Kidney (tissue), 14 donors: ENCODE measurements around the gene RELL1. TPM values are rescaled to one million over a fixed set of nuclear protein-coding genes. Genes with fewer than 3 reads are reported as not detected.

Experiments
- DNase-seq, 5 donors: peaks; one replicate each; pipeline ENCODE4 v3.0.0-alpha.2; 2013 to 2020
- FAIRE-seq: peaks from 2 replicates; lab custom pipeline; 2012; peaks lifted over from hg19 to GRCh38; lab: Jason Lieb, UNC
- H3K27ac ChIP-seq, 2 donors: one replicate each; pipeline ENCODE4 v1.7.0; 2013; ENCODE audit warnings: low read depth in 2 of 2, low read length in 2 of 2, inconsistent platforms in 1 of 2
- H3K27me3 ChIP-seq: one replicate; pipeline ENCODE4 v1.7.1; 2013; ENCODE audit warnings: low read length, inconsistent platforms; ENCODE audit not compliant: control insufficient read depth, insufficient read depth
- H3K36me3 ChIP-seq, 3 donors: one replicate each; pipeline versions ENCODE4 v1.7.0 to v1.7.1; 2013; ENCODE audit warnings: low read length in 3 of 3, control low read depth in 1 of 3, inconsistent platforms in 1 of 3; ENCODE audit not compliant: insufficient read depth in 3 of 3, control insufficient read depth in 2 of 3
- H3K4me1 ChIP-seq, 3 donors: one replicate each; pipeline versions ENCODE4 v1.7.0 to v1.7.1; 2013; ENCODE audit warnings: low read length in 3 of 3, inconsistent platforms in 1 of 3, low read depth in 1 of 3; ENCODE audit not compliant: control insufficient read depth in 2 of 3, insufficient read depth in 2 of 3
- H3K4me3 ChIP-seq, 3 donors: one replicate each; pipeline versions ENCODE4 v1.7.0 to v1.8.1; 2013; ENCODE audit warnings: low read length in 3 of 3, control low read depth in 1 of 3, inconsistent platforms in 1 of 3
- H3K9ac ChIP-seq, 3 donors: one replicate each; pipeline versions ENCODE4 v1.7.0 to v1.7.1; 2013; ENCODE audit warnings: low read length in 3 of 3, control low read depth in 1 of 3, inconsistent platforms in 1 of 3
- H3K9me3 ChIP-seq, 3 donors: one replicate each; pipeline versions ENCODE4 v1.7.0 to v1.7.1; 2013; ENCODE audit warnings: low read length in 3 of 3, control low read depth in 1 of 3, inconsistent platforms in 1 of 3; ENCODE audit not compliant: control insufficient read depth in 2 of 3, insufficient read depth in 1 of 3
- CTCF ChIP-seq: IDR thresholded peaks from 3 replicates; pipeline ENCODE4 v1.5.1; 2012; ENCODE audit warnings: mild to moderate bottlenecking, moderate library complexity, borderline replicate concordance; ENCODE audit not compliant: insufficient read depth; ENCODE audit errors: extremely low read depth
- intact Hi-C: fragments of 100-400 bp; cut with DNase I; formaldehyde crosslinking; loops from one replicate; pipeline ENCODE4 v1.11.1; 2022
- polyA plus RNA-seq: library from polyadenylated mRNA; stranded (reverse); fragments of 350-450 nt; fragmentation: Illumina TruSeq; extraction: RNeasy Lipid Tissue Mini Kit (QIAGEN cat#74804); gene quantifications from one replicate; pipeline ENCODE4 v1.2.3, GENCODE V29; 2014; ENCODE audit warnings: low read depth, low replicate concordance; ENCODE audit not compliant: insufficient read depth
- total RNA-seq: library from RNA; stranded (reverse); fragmentation: NEBNext Ultra II Directional; extraction: Animal tissue kit (Norgen Biotek cat#: 25700); gene quantifications from one replicate; pipeline ENCODE4 v1.2.1, GENCODE V29; 2021
- donor health status: control.
- donor health status: control.
- donor health status: control.
- donor health status: control.
- donor health status: control.
- donor health status: DM: yes; HTN: yes; CAD: no.
- donor health status: Normal renal cell carcinoma (clear cell type).

The RELL1 gene
- total and polyA plus RNA-seq, 2 donors from 2014 or later = 1.4 to 38.4 TPM

DNA sequence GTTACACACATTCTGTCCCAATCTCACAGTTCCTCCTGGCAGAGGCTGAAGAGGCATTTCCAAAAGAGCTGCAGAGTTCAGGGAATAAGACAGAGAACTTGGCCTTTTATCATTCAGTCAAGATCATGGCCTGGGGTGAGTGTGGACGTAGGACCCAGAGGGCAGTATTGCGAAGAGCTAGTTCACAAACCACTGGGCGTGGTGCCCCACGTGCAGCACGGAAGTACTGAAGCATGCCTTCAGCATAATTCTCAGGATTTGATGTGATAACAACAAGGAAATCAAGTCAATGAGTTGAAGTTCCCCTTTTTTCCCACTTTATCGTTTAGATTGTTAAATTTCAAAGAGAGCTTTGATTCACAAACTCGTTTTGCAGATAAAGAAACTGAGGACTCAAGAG lies 117.7 kb downstream of the RELL1 start:
- H3K9me3 ChIP-seq = no peaks in the 10 kb centered on the region
- H3K36me3 ChIP-seq = no peaks in the 10 kb centered on the region
- no peak overlapping the region for H3K9ac ChIP-seq
- intact Hi-C loops = no loop called here
- no peak for FAIRE-seq
- peaks cover 0 to 2% (median 0%) of the 10 kb centered on the region in 3 donors for H3K4me1 ChIP-seq
- no peaks in the 10 kb centered on the region for H3K27me3 ChIP-seq
- no peak for DNase-seq
- H3K27ac ChIP-seq = no peak overlapping the region
- H3K4me3 ChIP-seq = no peak overlapping the region
- TF ChIP-seq CTCF = no peak

- DNase-seq (no peak), FAIRE-seq (no peak)
- no peak overlapping the region for H3K27ac ChIP-seq
- H3K36me3 ChIP-seq = no peaks in the 10 kb centered on the region
- no peak overlapping the region for H3K9ac ChIP-seq
- no peak overlapping the region for H3K4me3 ChIP-seq
- H3K27me3 ChIP-seq = no peaks in the 10 kb centered on the region
- H3K4me1 ChIP-seq = peaks cover 0 to 2% (median 0%) of the 10 kb centered on the region in 3 donors
- H3K9me3 ChIP-seq = no peaks in the 10 kb centered on the region
- intact Hi-C loops = no loop called here
- no peak for TF ChIP-seq CTCF
Measured at GRCh38 chr4:37567836-37568235, 118.3 kb downstream of the RELL1 start.

DNA sequence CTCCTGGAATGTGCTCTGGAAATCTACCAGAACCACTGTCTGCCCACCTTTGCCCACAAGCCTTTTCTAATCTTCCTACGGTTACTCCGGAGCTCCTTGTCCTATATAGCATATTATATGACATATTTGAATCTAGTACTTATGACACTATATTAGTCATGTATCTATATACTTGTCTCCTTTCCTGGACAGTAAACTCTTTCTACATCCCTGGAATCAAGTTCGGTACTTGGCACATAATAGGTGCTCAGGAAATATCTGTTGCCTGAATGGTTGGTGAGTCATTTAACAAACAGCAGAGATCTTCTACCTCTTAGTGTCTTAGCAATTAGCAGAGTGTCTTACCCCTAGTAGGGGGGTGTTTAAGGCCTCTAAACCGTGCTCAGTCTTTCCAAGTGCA lies 123.6 kb downstream of the RELL1 start:
- H3K4me3 ChIP-seq = no peak overlapping the region
- H3K4me1 ChIP-seq = peaks cover 0 to 2% (median 0%) of the 10 kb centered on the region in 3 donors
- no peak for TF ChIP-seq CTCF
- no peak for DNase-seq
- no peak overlapping the region for H3K9ac ChIP-seq
- intact Hi-C loops = no loop called here
- no peak overlapping the region for H3K27ac ChIP-seq
- no peaks in the 10 kb centered on the region for H3K9me3 ChIP-seq
- H3K36me3 ChIP-seq = peaks cover 0 to 2% (median 0%) of the 10 kb centered on the region in 3 donors
- no peaks in the 10 kb centered on the region for H3K27me3 ChIP-seq
- FAIRE-seq = no peak

DNA sequence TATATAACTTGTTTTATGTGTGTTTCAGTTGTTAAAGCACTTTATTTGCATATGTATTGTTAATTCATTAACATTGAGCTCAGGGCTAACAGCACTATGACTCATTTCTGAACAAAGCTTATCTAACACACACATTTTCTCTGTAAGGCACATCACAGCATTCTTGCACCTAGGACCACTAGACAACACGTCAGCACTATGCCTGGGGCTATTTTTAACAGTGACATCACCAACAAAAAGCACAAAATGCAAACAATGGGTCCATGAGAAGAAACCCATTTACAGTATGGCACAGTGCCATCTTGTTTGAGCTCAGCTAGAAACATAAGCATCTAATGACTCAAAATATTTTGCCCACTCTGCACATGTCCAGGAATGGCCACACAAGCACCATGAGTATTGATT lies 124.4 kb downstream of the RELL1 start:
- no peak for TF ChIP-seq CTCF
- no peak for DNase-seq
- Histone ChIP-seq H3K27me3 (no peaks in the 10 kb centered on the region), H3K4me3 (no peak overlapping the region), H3K9ac (no peak overlapping the region), H3K4me1 (no peaks in the 10 kb centered on the region), H3K9me3 (no peaks in the 10 kb centered on the region), H3K36me3 (peaks cover 0 to 2% (median 0%) of the 10 kb centered on the region in 3 donors), H3K27ac (no peak overlapping the region)
- intact Hi-C loops = no loop called here
- FAIRE-seq = no peak
